Endothelial cell of umbilical vein (primary cell): Measurements from ENCODE around the gene KRT71. TPM values are rescaled to one million over a fixed set of nuclear protein-coding genes. Genes with fewer than 3 reads are reported as not detected.

Experiments
- BruUV-seq: library from RNA; stranded (reverse); fragments of 400-500 nt; replicated peaks from 2 replicates; lab custom pipeline; 2021; lab: Mats Ljungman, UMichigan
- CTCF ChIA-PET: fragments of 300-600, 350-600 bp; sonication (Branson Sonifier 250); formaldehyde crosslinking; loops from one replicate; lab custom pipeline; 2021; ENCODE audit warnings: antibody characterized with exemption, inconsistent platforms; lab: Charles Lee
- POLR2A ChIA-PET: fragments of 300-600, 350-600 bp; sonication (Branson Sonifier 250); formaldehyde crosslinking; loops from one replicate; lab custom pipeline; 2021; ENCODE audit warnings: antibody characterized with exemption, inconsistent platforms; lab: Charles Lee
- DNase-seq: peaks from one replicate; pipeline ENCODE4 v3.0.0-alpha.2; 2011; ENCODE audit warnings: low read depth, low spot score
- FAIRE-seq: peaks from 2 replicates; lab custom pipeline; 2011; peaks lifted over from hg19 to GRCh38; lab: Jason Lieb, UNC
- H2AFZ ChIP-seq: 2 replicates; pipeline ENCODE4 v1.6.0; 2012; ENCODE audit warnings: low read depth, low read length, control low read depth, inconsistent platforms
- H3K27ac ChIP-seq: 2 replicates; pipeline ENCODE4 v1.5.1; 2011; ENCODE audit warnings: low read depth, mild to moderate bottlenecking, control low read depth, low read length, moderate library complexity; ENCODE audit not compliant: insufficient read depth
- H3K27me3 ChIP-seq, 2 experiments: 2 replicates each; pipeline versions ENCODE4 v1.6.0 to v1.6.1; 2011; ENCODE audit warnings: low read length in 2 of 2, mixed read lengths in 1 of 2; ENCODE audit not compliant: control insufficient read depth in 2 of 2, insufficient read depth in 2 of 2
- H3K36me3 ChIP-seq, 2 experiments: 2 replicates in 1 of 2; 3 replicates in 1 of 2; pipeline ENCODE4 v1.5.1; 2011; ENCODE audit warnings: low read length in 2 of 2, mild to moderate bottlenecking in 1 of 2, moderate library complexity in 1 of 2; ENCODE audit not compliant: control insufficient read depth in 2 of 2, insufficient read depth in 2 of 2; ENCODE audit errors: extremely low read depth in 1 of 2
- H3K4me1 ChIP-seq: 3 replicates; pipeline ENCODE4 v1.5.1; 2011; ENCODE audit warnings: mild to moderate bottlenecking, low read length; ENCODE audit not compliant: control insufficient read depth, insufficient read depth; ENCODE audit errors: extremely low read depth
- H3K4me2 ChIP-seq: 2 replicates; pipeline ENCODE4 v1.6.1; 2011; ENCODE audit warnings: low read length, control low read depth, mixed read lengths; ENCODE audit not compliant: insufficient read depth
- H3K4me3 ChIP-seq, 3 experiments: fragments of 200-600 bp in 1 of 3; sonication (generic), shearing (Covaris generic) in 1 of 3; replicated peaks in 1 of 3; 2 replicates each; pipeline ENCODE4 v1.5.1; 2011 to 2016; ENCODE audit warnings: control low read depth in 3 of 3, low read length in 3 of 3, mild to moderate bottlenecking in 2 of 3, inconsistent platforms in 1 of 3, low read depth in 1 of 3, moderate library complexity in 1 of 3; ENCODE audit not compliant: insufficient read depth in 1 of 3
- H3K79me2 ChIP-seq: 2 replicates; pipeline ENCODE4 v1.6.0; 2012; ENCODE audit warnings: low read length, inconsistent platforms; ENCODE audit not compliant: control insufficient read depth, insufficient read depth
- H3K9ac ChIP-seq: replicated peaks from 2 replicates; pipeline ENCODE3; 2011; ENCODE audit warnings: low read length, control low read depth; ENCODE audit not compliant: insufficient read depth; ENCODE audit errors: extremely low read depth
- H3K9me1 ChIP-seq: replicated peaks from 3 replicates; pipeline ENCODE4 v1.6.0; 2011; ENCODE audit warnings: mild to moderate bottlenecking, low read length; ENCODE audit not compliant: control insufficient read depth, insufficient read depth; ENCODE audit errors: extremely low read depth
- H3K9me3 ChIP-seq: replicated peaks from 2 replicates; pipeline ENCODE4 v1.5.1; 2012; ENCODE audit warnings: low read length, inconsistent platforms; ENCODE audit not compliant: control insufficient read depth, insufficient read depth
- H4K20me1 ChIP-seq: replicated peaks from 2 replicates; pipeline ENCODE3; 2011; ENCODE audit warnings: mild to moderate bottlenecking, low read length; ENCODE audit not compliant: control insufficient read depth, insufficient read depth; ENCODE audit errors: extremely low read depth
- EZH2 ChIP-seq: IDR thresholded peaks from 2 replicates; pipeline ENCODE4 v1.6.1; 2012; ENCODE audit warnings: borderline replicate concordance, low read depth, mild to moderate bottlenecking, moderate library complexity, low read length, inconsistent platforms; ENCODE audit not compliant: severe bottlenecking
- FOS ChIP-seq: IDR thresholded peaks from 2 replicates; pipeline ENCODE4 v1.6.1; 2011; ENCODE audit warnings: mild to moderate bottlenecking, low read length, moderate library complexity, borderline replicate concordance; ENCODE audit not compliant: insufficient read depth
- GATA2 ChIP-seq: IDR thresholded peaks from 2 replicates; pipeline ENCODE4 v1.7.0; 2011; ENCODE audit warnings: low read depth, mild to moderate bottlenecking, moderate library complexity, mixed read lengths, low read length; ENCODE audit not compliant: insufficient read length, insufficient read depth
- JUN ChIP-seq: IDR thresholded peaks from 2 replicates; pipeline ENCODE4 v1.6.1; 2011; ENCODE audit warnings: borderline replicate concordance, low read depth; ENCODE audit not compliant: insufficient read length, insufficient read depth
- MYC ChIP-seq: IDR thresholded peaks from one replicate; pipeline ENCODE4 v1.6.1; 2011; ENCODE audit warnings: mild to moderate bottlenecking, low read depth, low read length
- POLR2A ChIP-seq: IDR thresholded peaks from 2 replicates; pipeline ENCODE4 v1.6.1; 2012; ENCODE audit warnings: low read depth, mild to moderate bottlenecking, control low read depth, low read length
- POLR2AphosphoS5 ChIP-seq: IDR thresholded peaks from 2 replicates; pipeline ENCODE4 v1.6.1; 2012; ENCODE audit warnings: low read depth, mild to moderate bottlenecking, control low read depth, low read length, moderate library complexity; ENCODE audit not compliant: insufficient read depth
- dilution Hi-C: fragments of 300-500 bp; cut with MboI; formaldehyde crosslinking; loops from one replicate; pipeline ENCODE4 v1.15.0; 2019; ENCODE audit warnings: low sequenced_read_pairs; ENCODE audit not compliant: extremely low pct_ligation_motif_present
- intact Hi-C: fragments of 100-400 bp; cut with micrococcal nuclease; formaldehyde crosslinking; loops from one replicate; pipeline ENCODE4 v1.10.0; 2022
- polyA plus RNA-seq, 4 experiments: library from polyadenylated mRNA; depleted of rRNA in 3 of 4; stranded (reverse) in 3 of 4; unstranded in 1 of 4; fragments of >200 nt; gene quantifications; 2 replicates each; pipeline versions ENCODE4 v1.2.1 to v1.2.3, GENCODE V29; 2011 to 2012; ENCODE audit warnings: missing spikeins in 1 of 4
- total RNA-seq: library from RNA; stranded (reverse); gene quantifications from 2 replicates; pipeline ENCODE4 v1.2.3, GENCODE V29; 2021
- TF ChIP-seq, protein P1 (sequence below), 2 donors: IDR thresholded peaks; 1 replicate in 1 of 2; 2 replicates in 1 of 2; pipeline ENCODE4 v1.5.1; 2011; ENCODE audit warnings: low read length in 2 of 2, mild to moderate bottlenecking in 2 of 2, moderate library complexity in 2 of 2, control low read depth in 1 of 2, inconsistent platforms in 1 of 2, low read depth in 1 of 2; ENCODE audit not compliant: insufficient read depth in 1 of 2; ENCODE audit errors: extremely low read depth in 1 of 2
- TF ChIP-seq, protein P2 (sequence below): IDR thresholded peaks from 2 replicates; pipeline ENCODE4 v1.6.1; 2011; ENCODE audit not compliant: insufficient read depth, insufficient read length

KRT71 gene
- total and polyA plus RNA-seq, 2 donors (not counting 3 experiments of a cell fraction or from before 2014, with no cell fraction given) = not detected

DNA sequence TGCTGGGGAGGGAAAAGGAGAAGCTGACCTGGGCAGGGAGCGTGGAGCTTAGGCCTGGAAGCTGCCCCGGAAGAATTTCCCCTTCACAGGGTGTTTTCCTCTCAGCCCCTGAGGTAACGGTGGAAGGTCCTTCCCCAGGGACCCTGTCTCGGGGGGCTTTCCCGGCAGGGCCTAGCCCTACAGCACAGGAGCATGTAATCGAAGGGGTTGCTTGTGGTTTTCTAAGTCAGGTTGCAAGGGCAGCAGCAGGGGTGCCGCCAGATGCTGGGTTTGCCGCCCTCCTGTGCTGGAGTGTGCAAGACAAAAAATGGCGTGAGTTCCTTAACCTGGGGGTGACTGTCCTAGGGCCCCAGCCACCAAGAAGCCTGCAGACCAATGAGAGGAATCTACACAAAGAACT lies 22.3 kb upstream of the KRT71 start:
- Histone ChIP-seq H3K4me2 (no peak overlapping the region), H2AFZ (no peak overlapping the region), H3K4me1 (no peaks in the 10 kb centered on the region), H3K27me3 (peaks cover 0 to 2% of the 10 kb centered on the region in 2 experiments), H3K36me3 (no peaks in the 10 kb centered on the region), H3K79me2 (no peaks in the 10 kb centered on the region), H3K9me3 (no peaks in the 10 kb centered on the region), H3K27ac (no peak overlapping the region), H4K20me1 (no peaks in the 10 kb centered on the region), H3K4me3 (no peak overlapping the region), H3K9me1 (no peaks in the 10 kb centered on the region), H3K9ac (no peak overlapping the region)
- intact Hi-C loops (no loop called here), dilution Hi-C loops (no loop called here)
- ChIA-PET POLR2A (no interaction called here), CTCF (interaction anchor here (1.3 to 1.8 kb wide), 3 partner anchors 9 to 290 kb away, joined by 4 to 5 read pairs (median 5); no protein-coding TSS in a partner anchor)
- TF ChIP-seq POLR2A (no peak), POLR2AphosphoS5 (no peak), GATA2 (no peak), FOS (no peak), EZH2 (no peak), MYC (no peak), JUN (no peak)
- TF ChIP-seq, protein P1, sequence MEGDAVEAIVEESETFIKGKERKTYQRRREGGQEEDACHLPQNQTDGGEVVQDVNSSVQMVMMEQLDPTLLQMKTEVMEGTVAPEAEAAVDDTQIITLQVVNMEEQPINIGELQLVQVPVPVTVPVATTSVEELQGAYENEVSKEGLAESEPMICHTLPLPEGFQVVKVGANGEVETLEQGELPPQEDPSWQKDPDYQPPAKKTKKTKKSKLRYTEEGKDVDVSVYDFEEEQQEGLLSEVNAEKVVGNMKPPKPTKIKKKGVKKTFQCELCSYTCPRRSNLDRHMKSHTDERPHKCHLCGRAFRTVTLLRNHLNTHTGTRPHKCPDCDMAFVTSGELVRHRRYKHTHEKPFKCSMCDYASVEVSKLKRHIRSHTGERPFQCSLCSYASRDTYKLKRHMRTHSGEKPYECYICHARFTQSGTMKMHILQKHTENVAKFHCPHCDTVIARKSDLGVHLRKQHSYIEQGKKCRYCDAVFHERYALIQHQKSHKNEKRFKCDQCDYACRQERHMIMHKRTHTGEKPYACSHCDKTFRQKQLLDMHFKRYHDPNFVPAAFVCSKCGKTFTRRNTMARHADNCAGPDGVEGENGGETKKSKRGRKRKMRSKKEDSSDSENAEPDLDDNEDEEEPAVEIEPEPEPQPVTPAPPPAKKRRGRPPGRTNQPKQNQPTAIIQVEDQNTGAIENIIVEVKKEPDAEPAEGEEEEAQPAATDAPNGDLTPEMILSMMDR (IDR thresholded peaks at IDR 0.05; ENCODE audit: extremely low read depth in 1 of 2, insufficient read depth in 1 of 2, low read depth in 1 of 2, low read length in 2 of 2) = no peak
- TF ChIP-seq, protein P2, sequence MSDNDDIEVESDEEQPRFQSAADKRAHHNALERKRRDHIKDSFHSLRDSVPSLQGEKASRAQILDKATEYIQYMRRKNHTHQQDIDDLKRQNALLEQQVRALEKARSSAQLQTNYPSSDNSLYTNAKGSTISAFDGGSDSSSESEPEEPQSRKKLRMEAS = no peak
- no TSS peak for BruUV-seq
- no peak for DNase-seq
- FAIRE-seq = no peak
